AG09309 (cell line): ENCODE measurements around the gene NSG1.

Experiments
- DNase-seq: peaks from one replicate; pipeline ENCODE4 v3.0.0-alpha.2; 2010; ENCODE audit warnings: low read depth
- H3K4me3 ChIP-seq: 2 replicates; pipeline ENCODE4 v1.5.1; 2011; ENCODE audit warnings: mild to moderate bottlenecking, low read depth, low read length, moderate library complexity; ENCODE audit not compliant: control insufficient read depth
- CTCF ChIP-seq: IDR thresholded peaks from 2 replicates; pipeline ENCODE4 v1.5.1; 2011; ENCODE audit warnings: mild to moderate bottlenecking, low read depth, low read length, inconsistent platforms; ENCODE audit not compliant: insufficient read depth, control insufficient read depth; ENCODE audit errors: missing control alignments

NSG1 gene

GRCh38 chr4:4409416-4410115, 22.7 kb downstream of the NSG1 start:
- TF ChIP-seq CTCF, result no peak
- DNase-seq, result no peak
- H3K4me3 ChIP-seq, result no peak overlapping the region

GRCh38 chr4:4410271-4410670, 23.4 kb downstream of the NSG1 start:
- DNase-seq, result no peak
- no peak for TF ChIP-seq CTCF
- H3K4me3 ChIP-seq, result no peak overlapping the region

- no peak for TF ChIP-seq CTCF
- DNase-seq, result no peak
- no peak overlapping the region for H3K4me3 ChIP-seq
These were observed 25.0 kb downstream of the NSG1 start for GRCh38 chr4:4411906-4412305.

GRCh38 chr4:4412641-4413372, 25.9 kb downstream of the NSG1 start:
- H3K4me3 ChIP-seq, result no peak overlapping the region
- DNase-seq, result no peak
- no peak for TF ChIP-seq CTCF

- DNase-seq, result no peak
- no peak overlapping the region for H3K4me3 ChIP-seq
- no peak for TF ChIP-seq CTCF
These were observed 26.4 kb downstream of the NSG1 start for GRCh38 chr4:4413373-4413725.

- TF ChIP-seq CTCF, result no peak
- DNase-seq, result no peak
- H3K4me3 ChIP-seq, result no peak overlapping the region
These were observed 26.9 kb downstream of the NSG1 start for GRCh38 chr4:4413806-4414205.
